Activated naive CD4-positive, alpha-beta T cell treated with Interleukin-2 at 50 U/mL for 16 hours (primary cell): ENCODE results near the gene ST6GALNAC5.
"Not testable (repeated sequence)": the region's sequence is repeated elsewhere in the genome, so short reads cannot be mapped to it uniquely, and the experiment has no call there.

Source experiments
- DNase-seq: peaks from one replicate; pipeline ENCODE4 v3.0.0-alpha.2; 2020

Gene ST6GALNAC5

GRCh38 chr1:76868154-76868882 lies 1.0 kb downstream of the ST6GALNAC5 start:
- DNase-seq = no peak

GRCh38 chr1:76868916-76869315 lies 1.6 kb downstream of the ST6GALNAC5 start:
- DNase-seq = no peak

- DNase-seq = no peak
These were observed 2.8 kb downstream of the ST6GALNAC5 start for GRCh38 chr1:76870037-76870436.

- no peak for DNase-seq
These were observed 4.2 kb downstream of the ST6GALNAC5 start for GRCh38 chr1:76871355-76871974.

GRCh38 chr1:76872944-76873343 lies 5.7 kb downstream of the ST6GALNAC5 start:
- no peak for DNase-seq

- no peak for DNase-seq
These were observed 9.5 kb downstream of the ST6GALNAC5 start for GRCh38 chr1:76876655-76877395.

GRCh38 chr1:76879014-76879413 lies 11.7 kb downstream of the ST6GALNAC5 start:
- DNase-seq = not testable (repeated sequence)

GRCh38 chr1:76881762-76882161 lies 14.5 kb downstream of the ST6GALNAC5 start:
- DNase-seq = no peak

GRCh38 chr1:76891931-76892622 lies 24.8 kb downstream of the ST6GALNAC5 start:
- no peak for DNase-seq

- DNase-seq = no peak
These were observed 25.4 kb downstream of the ST6GALNAC5 start for GRCh38 chr1:76892675-76893074.

GRCh38 chr1:76901158-76901767 lies 34.0 kb downstream of the ST6GALNAC5 start:
- peak; percentile 3 for DNase-seq

- no peak for DNase-seq
These were observed 38.8 kb downstream of the ST6GALNAC5 start for GRCh38 chr1:76905876-76906595.

- DNase-seq = no peak
These were observed 42.0 kb downstream of the ST6GALNAC5 start for GRCh38 chr1:76909311-76909710.

- no peak for DNase-seq
These were observed 51.8 kb downstream of the ST6GALNAC5 start for GRCh38 chr1:76919085-76919484.

GRCh38 chr1:76921590-76921989 lies 54.3 kb downstream of the ST6GALNAC5 start:
- DNase-seq = no peak

- DNase-seq = no peak
These were observed 58.5 kb downstream of the ST6GALNAC5 start for GRCh38 chr1:76925825-76926224.

- no peak for DNase-seq
These were observed 61.2 kb downstream of the ST6GALNAC5 start for GRCh38 chr1:76928522-76928921.

GRCh38 chr1:76929136-76929535 lies 61.9 kb downstream of the ST6GALNAC5 start:
- no peak for DNase-seq

- no peak for DNase-seq
These were observed 66.9 kb downstream of the ST6GALNAC5 start for GRCh38 chr1:76933847-76934815.

GRCh38 chr1:76938304-76938703 lies 71.0 kb downstream of the ST6GALNAC5 start:
- DNase-seq = no peak
